Natural killer cell (primary cell): ENCODE data around the gene DCDC2C. TPM values are rescaled to one million over a fixed set of nuclear protein-coding genes. Genes with fewer than 3 reads are reported as not detected.

ENCODE experiments used
- ATAC-seq, 3 donors: fragments of 150-1000 bp in 2 of 3; fragments of 200-7000 bp in 1 of 3; cut with Tn5 transposase; 1 replicate in 1 of 3; 2 replicates in 2 of 3; pipeline ENCODE4 v1.10.0; 2021; ENCODE audit warnings: mild to moderate bottlenecking in 2 of 3, moderate library complexity in 2 of 3
- DNase-seq, 2 donors: peaks; one replicate each; pipeline versions ENCODE4 v3.0.0 to v3.0.0-alpha.2; 2013 to 2021; ENCODE audit warnings: mixed read lengths in 1 of 2
- H3K27ac ChIP-seq: one replicate; pipeline ENCODE4 v1.5.1; 2013; ENCODE audit warnings: mild to moderate bottlenecking, low read length
- H3K27me3 ChIP-seq: one replicate; pipeline ENCODE4 v1.6.1; 2013; ENCODE audit warnings: low read length; ENCODE audit not compliant: control insufficient read depth, insufficient read depth
- H3K36me3 ChIP-seq: one replicate; pipeline ENCODE4 v1.6.1; 2013; ENCODE audit warnings: low read length; ENCODE audit not compliant: control insufficient read depth, insufficient read depth
- H3K4me1 ChIP-seq: one replicate; pipeline ENCODE4 v1.6.1; 2013; ENCODE audit warnings: low read length; ENCODE audit not compliant: control insufficient read depth, insufficient read depth
- H3K4me3 ChIP-seq: one replicate; pipeline ENCODE4 v1.5.1; 2013; ENCODE audit warnings: low read length
- H3K9me3 ChIP-seq: one replicate; pipeline ENCODE4 v1.6.1; 2013; ENCODE audit warnings: low read length; ENCODE audit not compliant: control insufficient read depth, insufficient read depth
- H3K27ac Mint-ChIP-seq, 2 donors: one replicate each; pipeline ENCODE4 v1.8.0; 2022; ENCODE audit warnings: mild to moderate bottlenecking in 2 of 2, mixed read lengths in 2 of 2, moderate library complexity in 1 of 2
- H3K27me3 Mint-ChIP-seq, 2 donors: one replicate each; pipeline ENCODE4 v1.8.0; 2022; ENCODE audit warnings: low read depth in 2 of 2, mixed read lengths in 2 of 2
- H3K36me3 Mint-ChIP-seq: one replicate; pipeline ENCODE4 v1.8.0; 2022; ENCODE audit warnings: mixed read lengths
- H3K4me1 Mint-ChIP-seq, 2 donors: one replicate each; pipeline ENCODE4 v1.8.0; 2022; ENCODE audit warnings: mixed read lengths in 2 of 2
- H3K4me3 Mint-ChIP-seq: one replicate; pipeline ENCODE4 v1.8.0; 2022; ENCODE audit warnings: mild to moderate bottlenecking, moderate library complexity, mixed read lengths
- H3K9me3 Mint-ChIP-seq, 2 donors: one replicate each; pipeline ENCODE4 v1.8.0; 2022; ENCODE audit warnings: mixed read lengths in 2 of 2
- CTCF ChIP-seq: fragments of 200-600 bp; IDR thresholded peaks from one replicate; pipeline ENCODE4 v1.8.0; 2022; ENCODE audit warnings: antibody characterized with exemption
- WGBS: methylation state at CpG from one replicate; pipeline ENCODE4 v1.1.7; 2013; ENCODE audit warnings: missing lambda C conversion rate; ENCODE audit not compliant: insufficient coverage; 5-methylcytosine and 5-hydroxymethylcytosine counted together
- intact Hi-C: fragments of 100-400 bp; cut with micrococcal nuclease; formaldehyde crosslinking; loops from one replicate; pipeline ENCODE4 v1.14.2; 2022
- total RNA-seq, 4 donors: library from RNA; stranded (reverse); fragments of 120-200 nt in 1 of 4; gene quantifications; one replicate each; pipeline versions ENCODE4 v1.2.3 to v1.2.4, GENCODE V29; 2013 to 2022

The DCDC2C gene
- total RNA-seq, 3 donors from 2014 or later (not counting 1 experiment from before 2014, with no cell fraction given), result not detected

GRCh38 chr2:3751251-3751650 lies 47.9 kb downstream of the DCDC2C start:
- H3K4me1 Mint-ChIP-seq, result no peaks in the 10 kb centered on the region
- TF ChIP-seq CTCF, result no peak
- peaks cover 0 to 9% of the 10 kb centered on the region in 2 donors for H3K27me3 Mint-ChIP-seq
- H3K4me3 Mint-ChIP-seq, result no peak overlapping the region
- no peak overlapping the region for H3K27ac ChIP-seq
- H3K36me3 ChIP-seq, result no peaks in the 10 kb centered on the region
- H3K27me3 ChIP-seq, result no peaks in the 10 kb centered on the region
- H3K4me1 ChIP-seq, result no peaks in the 10 kb centered on the region
- no peak for DNase-seq
- H3K9me3 ChIP-seq, result no peaks in the 10 kb centered on the region
- H3K4me3 ChIP-seq, result no peak overlapping the region
- no peak overlapping the region for H3K27ac Mint-ChIP-seq
- whole genome bisulfite sequencing, result 78% methylated on average over 7 of the region's 7 CpGs
- H3K36me3 Mint-ChIP-seq, result no peaks in the 10 kb centered on the region
- no peak for ATAC-seq
- intact Hi-C loops, result no loop called here
- H3K9me3 Mint-ChIP-seq, result peaks cover 0 to 3% of the 10 kb centered on the region in 2 donors

DNA sequence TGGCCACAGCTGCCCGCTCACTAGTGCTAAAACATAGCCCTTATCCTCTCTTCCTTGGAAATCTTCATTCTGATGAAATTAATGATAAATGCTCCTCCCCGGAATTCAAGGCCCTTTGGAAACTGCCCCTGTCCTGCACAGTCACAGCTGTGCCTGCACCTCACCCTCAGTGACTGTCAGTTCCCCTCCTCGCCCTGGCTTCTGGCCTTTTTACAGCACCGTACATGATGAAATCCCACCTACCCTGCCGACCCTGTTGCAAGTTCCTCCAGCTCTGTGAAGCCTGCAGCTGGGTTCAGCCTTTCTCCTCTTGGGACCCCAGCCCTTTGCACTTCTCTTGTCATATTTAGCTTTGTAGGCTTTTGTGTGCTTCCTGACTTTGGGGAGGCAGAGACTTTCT lies 48.4 kb downstream of the DCDC2C start:
- no peak overlapping the region for H3K4me3 ChIP-seq
- no peak for ATAC-seq
- no peaks in the 10 kb centered on the region for H3K27me3 ChIP-seq
- H3K9me3 ChIP-seq, result no peaks in the 10 kb centered on the region
- Mint-ChIP-seq H3K4me3 (no peak overlapping the region), H3K36me3 (no peaks in the 10 kb centered on the region), H3K27me3 (peaks cover 0 to 9% of the 10 kb centered on the region in 2 donors), H3K9me3 (peaks cover 0 to 3% of the 10 kb centered on the region in 2 donors), H3K4me1 (no peaks in the 10 kb centered on the region), H3K27ac (no peak overlapping the region)
- no peak for TF ChIP-seq CTCF
- no peak for DNase-seq
- 34% methylated on average over 5 of the region's 5 CpGs for WGBS
- H3K36me3 ChIP-seq, result no peaks in the 10 kb centered on the region
- no peaks in the 10 kb centered on the region for H3K4me1 ChIP-seq
- intact Hi-C loops, result no loop called here
- H3K27ac ChIP-seq, result no peak overlapping the region

DNA sequence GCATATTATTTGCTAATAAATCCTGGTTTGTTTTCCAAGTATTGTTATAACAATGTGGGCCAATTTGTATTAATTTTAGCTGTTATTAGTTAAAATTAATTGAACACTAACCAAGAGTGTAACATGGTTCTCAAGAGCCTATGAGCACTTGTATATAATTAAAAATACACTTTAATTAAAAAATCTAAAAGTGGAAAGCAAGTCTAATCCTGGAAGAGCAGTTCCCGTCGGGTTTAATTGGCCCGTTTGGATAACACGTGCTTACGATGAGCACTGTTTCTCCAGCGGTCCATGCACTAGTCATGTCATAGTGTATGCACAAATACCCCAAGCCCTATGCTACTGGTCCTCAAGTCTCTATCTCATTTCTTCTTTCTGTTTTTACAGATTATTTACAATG lies 49.0 kb downstream of the DCDC2C start:
- TF ChIP-seq CTCF, result no peak
- ATAC-seq (no peak), DNase-seq (no peak)
- no peaks in the 10 kb centered on the region for H3K36me3 Mint-ChIP-seq
- Histone ChIP-seq H3K36me3 (no peaks in the 10 kb centered on the region), H3K9me3 (no peaks in the 10 kb centered on the region), H3K4me3 (no peak overlapping the region), H3K27me3 (no peaks in the 10 kb centered on the region), H3K27ac (no peak overlapping the region), H3K4me1 (no peaks in the 10 kb centered on the region)
- intact Hi-C loops, result no loop called here
- H3K4me3 Mint-ChIP-seq, result no peak overlapping the region
- WGBS, result 90% methylated on average over 6 of the region's 6 CpGs
- peaks cover 0 to 3% of the 10 kb centered on the region in 2 donors for H3K9me3 Mint-ChIP-seq
- peaks cover under 1 to 9% of the 10 kb centered on the region in 2 donors for H3K27me3 Mint-ChIP-seq
- no peaks in the 10 kb centered on the region for H3K4me1 Mint-ChIP-seq
- H3K27ac Mint-ChIP-seq, result no peak overlapping the region

GRCh38 chr2:3753561-3753960 lies 50.2 kb downstream of the DCDC2C start:
- no peak for TF ChIP-seq CTCF
- DNase-seq (no peak), ATAC-seq (no peak)
- 83% methylated on average over 8 of the region's 8 CpGs for WGBS
- H3K4me3 ChIP-seq, result no peak overlapping the region
- H3K27ac Mint-ChIP-seq, result no peak overlapping the region
- no peaks in the 10 kb centered on the region for H3K36me3 ChIP-seq
- no peaks in the 10 kb centered on the region for H3K27me3 ChIP-seq
- H3K27ac ChIP-seq, result no peak overlapping the region
- no peaks in the 10 kb centered on the region for H3K4me1 Mint-ChIP-seq
- H3K4me3 Mint-ChIP-seq, result no peak overlapping the region
- H3K36me3 Mint-ChIP-seq, result no peaks in the 10 kb centered on the region
- H3K9me3 Mint-ChIP-seq, result peaks cover 0 to 3% of the 10 kb centered on the region in 2 donors
- no peaks in the 10 kb centered on the region for H3K4me1 ChIP-seq
- intact Hi-C loops, result no loop called here
- peaks cover 8 to 11% of the 10 kb centered on the region in 2 donors for H3K27me3 Mint-ChIP-seq
- H3K9me3 ChIP-seq, result no peaks in the 10 kb centered on the region
